Stimulated activated CD8-positive, alpha-beta memory T cell treated with anti-CD3 and anti-CD28 coated beads, Interleukin-12 subunit alpha, Interleukin-12 subunit beta, amount 100 ng/mL, for 1 hour (primary cell): Measurements from ENCODE around the gene TTLL1.

Experiments
- DNase-seq: peaks from one replicate; pipeline ENCODE4 v3.0.0-alpha.2; 2020; ENCODE audit warnings: low read depth

Gene TTLL1

GRCh38 chr22:43088984-43089717 lies at the start of gene TTLL1:
Gene TTLL1, minus strand, starts transcription at chr22:43089391. Its CDS starts 13,805 bp downstream, at chr22:43075586.
- DNase-seq: peak; percentile 74

DNA sequence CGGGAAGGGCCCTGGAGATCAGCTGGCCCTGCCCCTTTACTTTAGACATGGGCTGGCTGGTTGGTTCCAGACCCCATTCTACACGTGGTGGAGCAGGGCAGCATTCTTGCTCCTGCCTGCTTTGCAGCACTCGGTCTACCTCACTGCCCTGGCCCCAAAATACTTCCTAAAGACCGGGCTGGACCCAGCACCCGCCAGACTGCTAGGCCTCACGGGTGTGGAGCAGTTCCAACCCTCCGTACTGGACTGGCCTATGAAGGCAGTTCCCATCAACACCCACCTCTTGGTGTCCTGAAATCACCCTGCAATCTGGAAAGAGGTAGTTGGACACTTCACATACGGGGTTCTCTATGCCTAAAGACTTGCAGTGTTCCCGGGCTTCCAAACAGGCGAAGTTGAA lies 47.6 kb upstream of the TTLL1 start:
- no peak for DNase-seq

GRCh38 chr22:43136255-43136654 lies 47.1 kb upstream of the TTLL1 start:
- DNase-seq: peak; percentile 16

GRCh38 chr22:43135565-43135964 lies 46.4 kb upstream of the TTLL1 start:
- no peak for DNase-seq

- DNase-seq: no peak
Measured at GRCh38 chr22:43134553-43134952, 45.4 kb upstream of the TTLL1 start.

- no peak for DNase-seq
Measured at GRCh38 chr22:43133401-43133800, 44.2 kb upstream of the TTLL1 start.

DNA sequence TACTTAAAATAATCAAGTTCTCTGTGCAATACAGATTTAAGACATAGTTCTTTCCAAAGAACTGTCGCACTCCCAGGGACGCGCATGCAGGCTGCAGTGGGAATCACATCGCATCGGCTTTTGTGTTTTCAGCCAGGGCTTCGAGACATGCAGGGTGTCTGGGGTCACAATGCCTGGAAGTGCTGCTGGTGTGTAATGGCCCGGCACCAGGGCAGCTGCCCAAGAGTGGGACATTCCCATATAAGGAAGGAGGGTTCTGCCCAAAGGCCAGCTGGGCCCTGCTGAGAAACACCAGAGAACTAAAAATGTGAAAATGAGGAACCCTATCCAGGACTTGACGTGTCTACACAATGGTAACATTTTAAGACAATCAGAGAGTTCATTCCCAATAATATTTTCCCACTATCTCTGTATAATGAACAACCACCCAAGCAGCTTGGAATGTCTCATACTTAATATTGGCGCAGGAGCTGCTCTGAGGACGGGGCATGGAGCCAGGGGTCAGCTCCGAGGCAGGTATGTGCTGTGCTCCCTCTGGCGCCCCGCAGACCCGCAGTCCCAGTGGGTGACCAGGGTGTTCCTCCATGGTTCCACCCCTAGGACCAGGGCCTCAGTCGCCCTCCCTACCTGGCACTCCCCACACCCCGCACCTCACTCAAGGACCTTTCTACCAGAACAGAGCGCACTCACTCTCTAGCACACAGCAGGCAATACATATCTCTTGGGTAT lies 42.7 kb upstream of the TTLL1 start:
- DNase-seq: no peak

DNA sequence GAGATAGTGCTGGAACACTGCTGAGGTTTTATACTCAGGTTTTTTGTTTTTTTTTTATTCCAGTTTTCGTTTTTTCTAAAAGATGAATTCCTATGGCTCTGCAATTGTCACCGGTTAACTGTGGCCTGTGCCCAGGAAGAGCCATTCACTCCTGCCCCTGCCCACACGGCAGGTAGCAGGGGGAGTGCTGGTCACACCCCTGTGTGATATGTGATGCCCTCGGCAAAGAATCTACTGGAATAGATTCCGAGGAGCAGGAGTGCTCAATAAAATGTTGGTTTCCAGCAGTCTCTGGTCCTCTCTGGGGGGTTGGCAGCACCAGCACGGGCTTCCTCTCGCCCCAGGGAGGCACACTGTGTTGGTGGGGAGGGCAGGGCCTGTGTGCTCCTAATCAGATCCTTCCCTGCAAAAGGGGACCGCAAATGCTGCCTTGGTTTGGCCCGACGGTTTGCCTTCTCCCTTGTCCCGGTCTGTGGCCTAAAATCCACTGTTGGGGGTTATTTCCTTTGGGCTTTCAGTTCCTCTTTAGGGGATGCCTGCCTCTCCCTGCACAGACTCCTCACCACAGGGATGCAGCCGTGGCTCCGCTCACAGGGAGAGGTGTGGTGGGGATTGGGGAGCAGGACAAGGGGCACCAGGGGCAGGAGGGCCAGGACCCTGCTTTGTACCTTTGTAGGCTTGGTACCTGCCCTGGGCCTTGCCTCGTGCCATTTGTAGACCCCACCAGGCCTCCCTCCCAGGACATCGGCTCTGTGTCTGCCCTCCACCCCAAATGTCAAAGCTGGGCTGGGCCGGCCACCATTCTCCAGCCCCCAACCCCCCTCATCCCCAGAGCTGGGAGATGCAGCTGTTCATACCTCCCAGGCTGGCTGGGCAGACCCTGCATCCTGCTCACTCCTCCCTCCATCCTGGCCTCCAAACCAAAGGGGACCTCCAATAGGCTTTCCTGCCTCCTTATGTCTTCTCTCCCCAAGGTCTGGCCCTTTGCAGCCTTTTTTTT lies 40.5 kb upstream of the TTLL1 start:
- DNase-seq: no peak

DNA sequence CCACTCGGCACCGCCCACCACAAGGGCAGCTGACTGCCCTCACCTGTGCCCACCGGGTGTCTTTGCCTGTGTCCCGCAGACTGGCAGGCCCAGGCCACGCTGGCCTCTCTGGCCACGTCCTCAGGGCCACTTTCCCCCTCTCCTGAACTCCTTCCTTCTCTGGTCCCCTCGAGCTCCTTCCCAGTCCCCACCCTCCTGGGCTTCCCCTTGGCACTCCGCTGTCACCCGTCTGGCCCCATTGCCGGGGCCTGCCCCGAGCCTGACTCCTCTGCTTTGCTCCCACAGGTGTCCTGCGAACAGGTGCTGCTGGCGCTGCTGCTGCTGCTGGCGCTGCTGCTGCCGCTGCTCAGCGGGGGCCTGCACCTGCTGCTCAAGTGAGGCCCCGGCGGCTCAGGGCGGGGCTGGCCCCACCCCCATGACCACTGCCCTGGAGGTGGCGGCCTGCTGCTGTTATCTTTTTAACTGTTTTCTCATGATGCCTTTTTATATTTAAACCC lies 39.8 kb upstream of the TTLL1 start:
- DNase-seq: no peak

- no peak for DNase-seq
Measured at GRCh38 chr22:43128116-43128515, 38.9 kb upstream of the TTLL1 start.

DNA sequence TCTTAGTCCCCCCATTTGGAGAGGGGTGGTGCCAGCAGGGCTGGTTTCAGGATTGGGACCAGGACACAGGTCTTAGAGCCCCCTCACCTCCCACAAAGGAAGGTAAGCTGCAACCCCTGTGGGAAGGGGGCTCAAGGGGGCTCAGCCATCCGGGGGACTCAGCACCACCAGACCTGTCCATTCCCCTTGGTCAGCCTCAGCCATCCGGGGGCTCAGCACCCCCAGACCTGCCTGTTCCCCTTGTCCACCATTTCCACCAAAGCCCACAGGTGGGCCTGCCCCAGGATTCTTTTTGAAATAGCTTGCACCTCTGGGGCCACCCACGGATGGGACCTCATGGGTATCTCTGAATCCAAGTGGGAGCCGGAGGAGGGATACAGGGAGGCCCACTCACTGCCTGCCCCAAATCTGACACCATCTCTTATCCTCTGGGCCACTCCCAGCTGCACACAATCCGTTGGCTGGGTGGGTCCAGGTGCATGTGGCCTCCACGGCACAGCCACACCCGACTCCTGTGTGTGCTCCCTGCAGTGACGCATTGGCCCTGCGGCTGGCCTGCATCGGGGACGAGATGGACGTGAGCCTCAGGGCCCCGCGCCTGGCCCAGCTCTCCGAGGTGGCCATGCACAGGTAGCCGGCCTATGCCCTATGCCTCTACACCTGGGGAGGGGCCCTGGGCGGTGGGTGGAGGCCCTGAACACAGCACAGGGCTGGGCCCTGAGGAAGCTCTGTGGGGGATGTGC lies 38.1 kb upstream of the TTLL1 start:
- no peak for DNase-seq

DNA sequence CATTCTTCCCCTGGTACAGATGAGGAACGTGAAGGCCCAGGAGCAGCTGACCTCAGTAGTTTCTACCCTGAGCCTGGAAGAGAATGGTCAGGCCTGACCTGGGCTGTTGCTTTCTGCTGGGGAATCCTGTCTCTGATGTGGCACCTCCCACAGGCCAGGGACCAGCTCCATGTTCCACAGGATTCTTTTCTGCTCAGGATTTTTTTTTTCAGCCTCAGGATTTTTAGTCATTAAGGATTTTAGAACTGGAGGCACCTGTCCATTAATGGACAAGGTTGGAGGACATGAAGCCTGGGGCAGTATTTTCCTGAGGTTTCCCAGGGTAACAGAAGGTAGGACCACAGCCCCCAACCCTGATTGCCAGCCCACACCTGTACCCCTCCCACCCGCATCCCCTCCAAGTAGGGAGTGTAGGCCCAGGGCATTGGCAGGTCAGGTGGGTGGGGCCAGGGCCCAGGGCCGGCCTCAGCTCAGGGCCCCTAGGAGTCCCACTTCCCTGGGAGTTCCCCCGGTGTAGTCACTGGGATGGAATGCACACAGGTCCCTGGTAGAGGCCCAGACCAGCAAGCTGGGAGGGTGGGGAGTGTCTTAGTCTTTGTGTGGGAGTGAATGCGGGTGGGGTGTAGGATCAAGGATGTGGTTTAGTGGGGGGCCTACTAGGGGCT lies 37.4 kb upstream of the TTLL1 start:
- DNase-seq: no peak

- DNase-seq: no peak
Measured at GRCh38 chr22:43118953-43119458, 29.8 kb upstream of the TTLL1 start.

DNA sequence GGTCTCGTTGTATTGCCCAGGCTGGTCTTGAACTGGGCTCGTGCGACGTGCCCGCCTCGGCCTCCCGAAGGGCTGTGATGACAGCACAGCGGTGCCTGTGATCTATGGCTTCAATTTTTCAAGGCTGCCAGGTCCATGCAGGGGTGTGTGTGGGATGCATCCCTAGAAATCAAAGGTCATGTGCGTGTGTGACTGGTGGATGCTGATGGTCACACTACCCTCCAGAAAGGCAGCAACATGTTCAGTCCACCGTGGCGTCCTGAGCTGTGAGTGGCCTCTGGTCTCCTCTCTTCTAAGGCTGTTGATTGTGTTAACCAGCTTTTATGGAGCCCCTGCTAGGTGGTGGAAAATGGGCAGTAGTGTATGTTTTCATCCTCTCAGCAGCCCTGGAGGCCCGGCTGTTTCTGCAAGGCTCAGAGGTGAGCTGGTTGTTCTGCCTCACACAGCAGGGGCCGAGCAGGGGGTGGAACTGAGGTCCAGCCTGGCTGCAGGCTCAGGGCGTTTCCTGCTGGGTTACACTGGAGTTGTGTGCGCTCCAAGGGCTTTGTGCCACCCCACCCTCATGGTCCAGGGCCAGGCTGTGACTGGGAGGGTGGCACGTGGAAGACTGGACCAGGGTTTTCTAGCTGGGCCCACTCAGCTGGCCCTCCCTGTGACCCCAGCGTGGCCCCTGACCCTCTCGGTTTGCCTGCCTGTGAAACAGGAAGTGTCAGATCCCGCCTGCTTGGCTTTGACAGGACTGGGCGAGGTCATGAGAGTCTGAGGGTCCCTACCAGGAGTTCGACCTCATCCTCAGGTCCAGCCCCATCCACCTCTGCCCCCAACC lies 29.0 kb upstream of the TTLL1 start:
- DNase-seq: no peak

- DNase-seq: no peak
Measured at GRCh38 chr22:43116932-43117331, 27.7 kb upstream of the TTLL1 start.

- DNase-seq: no peak
Measured at GRCh38 chr22:43114958-43115357, 25.8 kb upstream of the TTLL1 start.

GRCh38 chr22:43113526-43114251 lies 24.5 kb upstream of the TTLL1 start:
- DNase-seq: no peak

DNA sequence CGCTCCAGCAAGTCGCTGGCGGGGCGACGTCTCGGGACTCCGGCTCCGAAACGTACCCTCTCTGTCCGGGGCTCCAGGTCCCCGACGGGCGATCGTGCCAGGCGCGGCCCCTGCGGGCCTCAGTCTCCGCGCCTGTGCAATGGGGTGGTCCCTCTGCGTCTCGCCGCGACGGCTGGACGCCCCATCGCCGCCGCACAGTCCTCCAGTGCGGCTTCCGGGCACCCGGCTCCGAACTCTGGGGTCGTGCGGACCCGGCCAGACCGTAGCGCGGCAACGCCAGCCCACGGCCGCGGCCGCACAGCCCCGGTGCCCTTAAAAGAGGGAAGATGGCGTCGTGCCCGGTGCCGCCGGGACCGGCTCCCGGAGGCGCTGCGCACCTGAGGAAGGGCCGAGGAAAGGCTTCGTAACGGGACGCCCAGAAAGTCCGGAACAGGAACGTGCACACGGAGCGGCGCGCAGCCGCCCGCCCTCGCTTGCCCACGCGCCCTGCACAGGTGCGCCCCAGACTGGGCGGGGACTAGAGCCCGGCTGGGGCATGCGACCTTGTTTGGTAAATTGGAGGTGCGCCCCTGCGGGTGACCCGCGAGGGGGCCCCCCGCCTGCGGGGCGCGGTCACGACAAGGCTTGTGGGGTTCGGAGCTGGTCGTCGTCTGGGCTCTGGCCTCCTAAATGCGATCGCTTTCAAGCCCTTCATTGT lies 21.9 kb upstream of the TTLL1 start:
- no peak for DNase-seq
